ENCODE data around the gene GOLGA6L2.

GOLGA6L2 gene

DNA sequence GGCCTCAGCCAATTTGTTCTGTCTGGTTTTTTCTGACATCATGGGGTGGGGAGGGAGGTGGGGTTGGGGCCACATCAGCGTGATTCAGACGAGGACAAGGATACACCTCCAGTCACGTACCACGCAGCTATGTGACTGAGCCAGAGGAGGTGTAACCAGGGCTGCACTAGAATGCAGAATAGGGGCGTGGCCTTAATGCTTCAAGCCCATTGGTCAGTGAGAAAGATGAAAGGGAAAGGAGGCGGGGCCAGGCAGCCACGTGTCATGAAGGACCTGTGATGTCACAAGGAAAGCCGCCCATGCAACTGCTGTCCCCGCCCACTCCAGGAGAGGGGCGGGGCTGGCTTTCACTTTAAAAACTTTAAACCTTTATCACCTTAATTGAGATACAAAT lies at the start of gene GOLGA6L2:
Gene GOLGA6L2 (minus strand): TSS at position 137 of the 394 bp plus-strand sequence. CDS start 62 bp downstream, at position 75.
- no peaks in the 10 kb centered on the region for H3K4me1 Mint-ChIP-seq
- H3K36me3 Mint-ChIP-seq (ENCODE audit: low read depth) = no peaks in the 10 kb centered on the region
- H3K9me3 Mint-ChIP-seq = peaks cover 10% of the 10 kb centered on the region
- no peak within 1 kb of the TSS for H3K27ac Mint-ChIP-seq
- H3K27me3 Mint-ChIP-seq (ENCODE audit: low read depth) = no peaks in the 10 kb centered on the region
- H3K4me3 Mint-ChIP-seq = no peak within 1 kb of the TSS
- TF ChIP-seq, protein P1, sequence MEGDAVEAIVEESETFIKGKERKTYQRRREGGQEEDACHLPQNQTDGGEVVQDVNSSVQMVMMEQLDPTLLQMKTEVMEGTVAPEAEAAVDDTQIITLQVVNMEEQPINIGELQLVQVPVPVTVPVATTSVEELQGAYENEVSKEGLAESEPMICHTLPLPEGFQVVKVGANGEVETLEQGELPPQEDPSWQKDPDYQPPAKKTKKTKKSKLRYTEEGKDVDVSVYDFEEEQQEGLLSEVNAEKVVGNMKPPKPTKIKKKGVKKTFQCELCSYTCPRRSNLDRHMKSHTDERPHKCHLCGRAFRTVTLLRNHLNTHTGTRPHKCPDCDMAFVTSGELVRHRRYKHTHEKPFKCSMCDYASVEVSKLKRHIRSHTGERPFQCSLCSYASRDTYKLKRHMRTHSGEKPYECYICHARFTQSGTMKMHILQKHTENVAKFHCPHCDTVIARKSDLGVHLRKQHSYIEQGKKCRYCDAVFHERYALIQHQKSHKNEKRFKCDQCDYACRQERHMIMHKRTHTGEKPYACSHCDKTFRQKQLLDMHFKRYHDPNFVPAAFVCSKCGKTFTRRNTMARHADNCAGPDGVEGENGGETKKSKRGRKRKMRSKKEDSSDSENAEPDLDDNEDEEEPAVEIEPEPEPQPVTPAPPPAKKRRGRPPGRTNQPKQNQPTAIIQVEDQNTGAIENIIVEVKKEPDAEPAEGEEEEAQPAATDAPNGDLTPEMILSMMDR (IDR thresholded peaks at IDR 0.05; ENCODE audit: unreplicated experiment in 3 of 3) = no peak

DNA sequence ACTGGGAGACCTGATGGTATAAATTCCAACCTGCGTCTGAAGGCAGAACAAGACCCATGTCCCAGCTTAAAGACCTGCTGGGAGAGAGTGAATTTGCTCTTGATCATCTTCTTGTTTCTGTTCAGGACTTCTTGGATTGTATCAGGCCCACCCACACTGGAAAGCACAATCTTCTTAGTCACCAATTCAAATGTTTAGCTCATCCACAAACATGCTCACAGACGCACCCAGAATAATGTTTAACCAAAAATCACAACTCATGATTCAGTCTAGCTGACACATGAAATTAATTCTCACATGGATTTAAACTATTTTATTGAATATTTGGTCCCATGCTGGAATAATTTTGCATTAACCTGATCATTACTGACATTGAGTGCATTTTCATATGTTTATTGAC lies 37.8 kb upstream of the GOLGA6L2 start:
- H3K27me3 Mint-ChIP-seq (ENCODE audit: low read depth) = no peaks in the 10 kb centered on the region
- TF ChIP-seq, protein P1 (IDR thresholded peaks at IDR 0.05; ENCODE audit: unreplicated experiment in 3 of 3) = no peak
- H3K4me1 Mint-ChIP-seq = no peaks in the 10 kb centered on the region
- peaks cover 11% of the 10 kb centered on the region for H3K9me3 Mint-ChIP-seq
- H3K4me3 Mint-ChIP-seq = no peak overlapping the region
- H3K27ac Mint-ChIP-seq = no peak overlapping the region
- no peaks in the 10 kb centered on the region for H3K36me3 Mint-ChIP-seq (ENCODE audit: low read depth)

- Mint-ChIP-seq H3K4me1 (no peaks in the 10 kb centered on the region), H3K9me3 (peaks cover 4% of the 10 kb centered on the region), H3K27ac (no peak overlapping the region), H3K4me3 (no peak overlapping the region), H3K27me3 (ENCODE audit: low read depth) (no peaks in the 10 kb centered on the region), H3K36me3 (ENCODE audit: low read depth) (no peaks in the 10 kb centered on the region)
- TF ChIP-seq, protein P1 (IDR thresholded peaks at IDR 0.05; ENCODE audit: unreplicated experiment in 3 of 3) = no peak
These were observed 36.8 kb upstream of the GOLGA6L2 start for GRCh38 chr15:23483821-23484299.

GRCh38 chr15:23482764-23483489 lies 35.9 kb upstream of the GOLGA6L2 start:
- Mint-ChIP-seq H3K27me3 (ENCODE audit: low read depth) (peaks cover 4% of the 10 kb centered on the region), H3K9me3 (peaks cover 6% of the 10 kb centered on the region), H3K27ac (no peak overlapping the region), H3K4me3 (no peak overlapping the region), H3K36me3 (ENCODE audit: low read depth) (no peaks in the 10 kb centered on the region), H3K4me1 (no peaks in the 10 kb centered on the region)
- TF ChIP-seq, protein P1 (IDR thresholded peaks at IDR 0.05; ENCODE audit: unreplicated experiment in 3 of 3) = no peak

GRCh38 chr15:23482228-23482627 lies 35.2 kb upstream of the GOLGA6L2 start:
- TF ChIP-seq, protein P1 (IDR thresholded peaks at IDR 0.05; ENCODE audit: unreplicated experiment in 3 of 3) = no peak
- Mint-ChIP-seq H3K27me3 (ENCODE audit: low read depth) (peaks cover 4% of the 10 kb centered on the region), H3K27ac (no peak overlapping the region), H3K4me1 (no peaks in the 10 kb centered on the region), H3K36me3 (ENCODE audit: low read depth) (no peaks in the 10 kb centered on the region), H3K9me3 (peaks cover 6% of the 10 kb centered on the region), H3K4me3 (no peak overlapping the region)

- peaks cover 4% of the 10 kb centered on the region for H3K27me3 Mint-ChIP-seq (ENCODE audit: low read depth)
- H3K4me1 Mint-ChIP-seq = no peaks in the 10 kb centered on the region
- no peak overlapping the region for H3K27ac Mint-ChIP-seq
- no peak overlapping the region for H3K4me3 Mint-ChIP-seq
- TF ChIP-seq, protein P1 (IDR thresholded peaks at IDR 0.05; ENCODE audit: unreplicated experiment in 3 of 3) = no peak
- peaks cover 6% of the 10 kb centered on the region for H3K9me3 Mint-ChIP-seq
- no peaks in the 10 kb centered on the region for H3K36me3 Mint-ChIP-seq (ENCODE audit: low read depth)
These were observed 30.9 kb upstream of the GOLGA6L2 start for GRCh38 chr15:23477920-23478319.
